Left renal pelvis (tissue), 4 donors: ENCODE data around the gene EIF2S3. TPM values are rescaled to one million over a fixed set of nuclear protein-coding genes. Genes with fewer than 3 reads are reported as not detected.
"Not testable (repeated sequence)": the region's sequence is repeated elsewhere in the genome, so short reads cannot be mapped to it uniquely, and the experiment has no call there.

Experiments
- DNase-seq, 4 donors: peaks; one replicate each; pipeline ENCODE4 v3.0.0-alpha.2; 2013; ENCODE audit warnings: low read depth in 4 of 4, low spot score in 3 of 4
- polyA plus RNA-seq, 4 donors: library from polyadenylated mRNA; unstranded; fragments of 120-200 nt; gene quantifications; one replicate each; pipeline ENCODE4 v1.2.1, GENCODE V29; 2013; ENCODE audit not compliant: insufficient read length in 4 of 4

EIF2S3 gene
- polyA plus RNA-seq, 4 donors: 144 to 202 (median 180) TPM

DNA sequence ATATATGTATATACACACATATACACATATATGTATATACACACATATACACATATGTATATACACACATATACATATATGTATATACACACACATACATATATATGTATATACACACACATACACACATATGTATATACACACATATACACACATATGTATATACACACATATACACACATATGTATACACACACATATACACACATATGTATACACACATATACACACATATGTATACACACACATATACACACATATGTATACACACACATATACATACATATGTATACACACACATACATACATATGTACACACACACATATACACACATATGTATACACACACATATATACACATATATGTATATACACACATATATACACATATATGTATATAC, 8.7 kb upstream of the EIF2S3 start:
- DNase-seq: not testable (repeated sequence)

DNA sequence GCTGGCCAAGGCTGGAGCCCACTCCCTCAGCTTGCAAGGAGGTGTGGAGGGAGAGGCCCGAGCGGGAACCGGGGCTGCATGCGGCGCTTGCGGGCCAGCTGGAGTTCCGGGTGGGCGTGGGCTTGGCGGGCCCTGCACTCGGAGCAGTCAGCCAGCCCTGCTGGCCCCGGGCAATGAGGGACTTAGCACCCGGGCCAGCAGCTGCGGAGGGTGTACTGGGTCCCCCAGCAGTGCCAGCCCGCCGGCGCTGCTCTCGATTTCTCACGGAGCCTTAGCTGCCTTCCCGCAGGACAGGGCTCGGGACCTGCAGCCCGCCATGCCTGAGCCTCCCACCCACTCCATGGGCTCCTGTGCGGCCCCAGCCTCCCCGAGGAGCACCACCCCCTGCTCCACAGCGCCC, 5.1 kb upstream of the EIF2S3 start:
- not testable (repeated sequence) for DNase-seq

DNA sequence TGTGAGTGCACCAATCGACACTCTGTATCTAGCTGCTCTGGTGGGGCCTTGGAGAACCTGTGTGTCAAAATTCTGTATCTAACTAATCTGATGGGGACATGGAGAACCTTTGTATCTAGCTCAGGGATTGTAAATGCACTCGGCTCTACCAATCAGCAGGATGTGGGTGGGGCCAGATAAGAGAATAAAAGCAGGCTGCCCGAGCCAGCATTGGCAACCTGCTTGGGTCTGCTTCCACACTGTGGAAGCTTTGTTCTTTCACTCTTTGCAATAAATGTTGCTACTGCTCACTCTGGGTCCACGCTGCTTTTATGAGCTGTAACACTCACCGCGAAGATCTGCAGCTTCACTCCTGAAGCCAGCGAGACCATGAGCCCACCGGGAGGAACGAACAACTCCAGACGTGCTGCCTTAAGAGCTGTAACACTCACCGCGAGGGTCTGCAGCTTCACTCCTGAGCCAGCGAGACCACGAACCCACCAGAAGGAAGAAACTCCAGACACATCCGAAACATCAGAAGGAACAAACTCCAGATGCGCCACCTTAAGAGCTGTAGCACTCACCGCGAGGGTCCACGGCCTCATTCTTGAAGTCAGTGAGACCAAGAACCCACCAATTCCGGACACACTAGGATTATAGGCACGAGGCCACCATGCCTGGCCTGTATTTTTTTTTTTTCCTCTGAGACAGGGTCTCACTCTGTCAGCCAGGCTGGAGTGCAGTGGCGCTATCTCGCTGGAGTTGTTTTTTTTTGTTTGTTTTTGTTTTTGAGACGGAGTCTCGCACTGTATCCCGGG, 4.0 kb upstream of the EIF2S3 start:
- not testable (repeated sequence) for DNase-seq

- no peak for DNase-seq
Observed at GRCh38 chrX:24055043-24055356, 244 bp downstream of the EIF2S3 start.

DNA sequence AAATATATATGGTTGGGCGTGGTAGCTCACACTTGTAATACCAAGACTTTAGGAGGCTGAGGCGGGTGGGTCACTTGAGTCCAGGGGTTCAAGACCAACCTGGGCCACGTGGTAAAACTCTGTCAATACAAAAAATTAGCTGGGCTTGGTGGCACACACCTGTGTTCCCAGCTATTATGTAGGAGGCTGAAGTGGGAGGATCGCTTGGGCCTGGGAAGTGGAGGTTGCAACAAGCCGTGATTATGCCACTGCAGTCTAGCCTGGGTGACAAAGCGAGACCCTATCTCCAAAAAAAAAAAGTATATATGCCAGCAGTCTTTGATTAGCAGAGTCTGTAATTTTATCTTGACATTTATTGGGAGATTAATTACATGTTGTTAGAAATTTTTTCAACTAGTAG, 8.7 kb downstream of the EIF2S3 start:
- DNase-seq: no peak

GRCh38 chrX:24069877-24070276, 15.1 kb downstream of the EIF2S3 start:
- DNase-seq: no peak

DNA sequence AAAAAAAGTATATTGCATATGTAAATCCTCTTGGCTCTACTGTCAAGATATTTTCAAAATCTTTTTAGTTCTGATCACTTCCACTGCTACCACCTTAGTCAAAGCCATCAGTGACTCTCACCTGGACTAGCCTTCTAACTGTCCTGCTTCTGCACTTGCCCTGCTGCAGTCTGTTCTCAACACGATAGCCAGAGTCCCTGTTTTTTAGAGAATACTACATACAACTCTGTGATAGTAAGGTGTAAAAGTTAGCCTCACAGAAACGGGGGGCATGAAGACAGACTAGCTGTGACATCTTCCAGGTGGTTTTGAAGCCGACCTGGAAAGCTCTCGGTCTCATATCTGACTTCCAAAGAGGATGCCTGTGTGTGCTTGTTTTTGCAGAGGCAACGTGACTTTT, 24.7 kb downstream of the EIF2S3 start:
- DNase-seq: no peak

DNA sequence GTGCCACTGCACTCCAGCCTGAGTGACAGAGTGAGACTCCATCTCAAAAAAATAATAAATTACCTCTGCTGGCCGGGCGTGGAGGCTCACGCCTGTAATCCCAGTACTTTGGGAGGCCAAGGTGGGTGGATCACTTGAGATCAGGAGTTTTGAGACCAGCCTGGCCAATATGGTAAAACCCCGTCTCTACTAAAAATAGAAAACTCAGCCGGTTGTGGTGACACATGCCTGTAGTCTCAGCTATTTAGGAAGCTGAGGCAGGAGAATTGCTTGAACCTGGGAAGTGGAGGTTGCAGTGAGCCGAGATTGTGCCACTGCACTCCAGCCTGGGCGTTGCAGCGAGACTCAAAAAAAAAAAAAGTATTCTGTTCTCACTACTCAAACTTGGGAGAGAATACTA, 25.5 kb downstream of the EIF2S3 start:
- DNase-seq: not testable (repeated sequence)

GRCh38 chrX:24080704-24081103, 25.9 kb downstream of the EIF2S3 start:
- no peak for DNase-seq

DNA sequence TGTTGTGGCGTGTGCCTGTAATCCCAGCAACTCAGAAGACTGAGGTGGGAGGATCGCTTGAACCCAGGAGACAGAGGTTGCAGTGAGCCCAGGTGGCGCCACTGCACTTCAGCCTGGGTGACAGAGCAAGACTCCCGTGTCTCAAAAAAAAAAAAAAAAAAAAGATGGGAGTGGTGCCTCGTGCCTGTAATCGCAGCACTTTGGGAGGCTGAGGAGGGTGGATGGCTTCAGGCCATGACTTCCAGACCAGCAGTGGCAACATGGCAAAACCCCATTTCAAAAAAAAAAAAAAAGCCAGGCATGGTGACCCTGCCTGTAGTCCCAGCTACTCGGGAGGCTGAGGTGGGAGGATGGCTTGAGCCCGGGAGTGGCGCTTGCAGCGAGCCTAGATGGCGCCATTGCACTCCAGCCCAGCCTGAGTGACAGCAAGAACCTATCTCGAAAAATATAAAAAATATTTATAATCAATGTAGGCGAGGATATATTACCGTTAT, 27.0 kb downstream of the EIF2S3 start:
- no peak for DNase-seq

- DNase-seq: no peak
Observed at GRCh38 chrX:24082447-24082846, 27.7 kb downstream of the EIF2S3 start.

DNA sequence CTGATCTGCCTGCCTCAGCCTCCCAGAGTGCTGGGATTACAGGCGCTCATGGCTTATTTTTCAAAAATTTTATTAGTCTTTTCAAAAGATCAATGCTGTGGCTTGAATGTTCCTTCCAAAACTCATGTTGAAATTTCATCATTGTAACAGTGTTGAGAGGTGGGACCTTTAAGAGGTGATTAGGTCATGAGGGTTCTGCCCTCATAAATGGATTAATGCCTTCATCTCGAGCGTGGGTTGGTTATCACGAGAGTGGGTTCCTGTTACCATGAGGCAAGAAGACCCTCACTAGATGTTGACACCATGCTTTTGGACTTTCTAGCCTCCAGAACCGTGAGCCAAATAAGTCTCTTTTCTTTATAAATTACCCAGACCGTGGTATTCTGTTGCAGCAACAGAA, 30.3 kb downstream of the EIF2S3 start:
- no peak for DNase-seq

DNA sequence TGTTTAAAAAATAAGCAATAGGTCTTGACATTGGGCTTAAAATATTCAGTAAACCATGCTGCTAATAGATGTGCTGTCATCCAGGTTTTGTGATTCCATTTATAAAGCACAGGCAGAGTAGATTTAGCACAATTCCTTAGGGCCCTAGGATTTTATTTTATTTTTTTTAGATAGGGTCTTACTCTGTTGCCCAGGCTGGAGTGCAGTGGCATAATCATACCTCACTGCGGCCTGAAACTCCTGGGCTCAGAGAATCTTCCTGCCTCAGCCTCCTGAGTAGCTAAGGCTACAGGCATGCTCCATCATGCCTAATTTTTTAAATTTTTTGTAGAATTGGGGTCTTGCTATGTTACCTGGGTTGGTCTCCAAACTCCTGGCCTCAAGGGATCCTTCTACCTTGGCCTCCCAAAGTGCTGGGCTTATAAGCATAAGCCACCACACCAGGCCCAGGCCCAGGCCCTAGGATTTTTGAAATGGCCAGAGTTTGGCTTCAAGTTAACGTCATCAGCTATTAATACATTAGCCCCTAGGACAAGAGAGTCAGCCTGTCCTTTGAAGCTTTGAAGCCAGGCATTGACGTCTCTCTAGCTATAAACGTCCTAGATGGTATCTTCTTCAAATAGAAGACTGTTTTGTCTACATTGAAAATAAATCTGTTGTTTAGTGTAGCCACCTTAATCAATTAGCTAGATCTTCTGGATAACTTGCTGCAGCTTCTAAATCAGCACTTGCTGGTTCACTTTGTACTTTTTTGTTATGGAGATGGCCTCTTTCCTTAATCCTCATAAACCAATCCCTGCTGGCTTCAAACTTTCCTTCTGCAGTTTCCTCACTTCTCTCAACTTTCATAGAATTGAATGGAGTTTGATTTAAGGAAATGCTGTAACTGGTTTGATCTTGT, 35.8 kb downstream of the EIF2S3 start:
- DNase-seq: no peak

DNA sequence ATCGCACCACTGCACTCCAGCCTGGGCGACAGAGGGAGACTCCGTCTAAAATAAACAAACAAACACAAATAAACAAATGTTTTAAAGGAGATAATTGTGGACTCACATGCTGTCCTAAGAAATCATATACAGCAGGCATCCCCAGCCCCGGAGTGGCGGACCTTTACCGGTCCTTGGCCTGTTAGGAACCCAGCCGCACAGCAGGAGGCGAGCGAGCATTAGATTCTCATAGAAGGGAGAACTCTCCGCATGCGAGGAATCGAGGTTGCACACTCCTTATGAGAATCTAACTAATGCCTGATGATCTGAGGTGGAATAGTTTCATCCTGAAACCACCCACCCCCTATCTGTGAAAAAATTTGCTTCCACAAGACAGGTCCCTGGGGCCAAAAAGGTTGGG, 39.0 kb downstream of the EIF2S3 start:
- no peak for DNase-seq

- no peak for DNase-seq
Observed at GRCh38 chrX:24097741-24098260, 43.0 kb downstream of the EIF2S3 start.

DNA sequence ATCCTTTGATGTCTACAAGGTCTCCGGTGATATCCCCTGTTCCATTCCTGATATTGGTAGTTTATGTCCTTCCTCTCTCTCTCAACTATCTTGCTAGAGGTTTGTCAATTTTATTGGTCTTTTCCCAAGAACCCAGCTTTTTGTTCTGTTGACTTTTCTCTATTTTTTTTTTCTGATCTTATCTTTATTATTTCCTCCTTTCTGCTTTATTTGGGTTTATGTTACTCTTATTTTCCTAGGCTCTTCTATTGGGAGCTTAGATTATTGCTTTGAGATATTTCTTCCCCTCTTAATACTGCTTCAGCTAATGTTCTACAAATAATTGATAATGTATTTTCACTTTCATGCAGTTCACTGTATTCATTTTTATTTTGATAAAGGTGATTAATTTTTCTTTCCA, 44.2 kb downstream of the EIF2S3 start:
- DNase-seq: no peak

GRCh38 chrX:24099394-24099793, 44.6 kb downstream of the EIF2S3 start:
- DNase-seq: no peak

GRCh38 chrX:24100713-24101112, 46.0 kb downstream of the EIF2S3 start:
- DNase-seq: no peak

DNA sequence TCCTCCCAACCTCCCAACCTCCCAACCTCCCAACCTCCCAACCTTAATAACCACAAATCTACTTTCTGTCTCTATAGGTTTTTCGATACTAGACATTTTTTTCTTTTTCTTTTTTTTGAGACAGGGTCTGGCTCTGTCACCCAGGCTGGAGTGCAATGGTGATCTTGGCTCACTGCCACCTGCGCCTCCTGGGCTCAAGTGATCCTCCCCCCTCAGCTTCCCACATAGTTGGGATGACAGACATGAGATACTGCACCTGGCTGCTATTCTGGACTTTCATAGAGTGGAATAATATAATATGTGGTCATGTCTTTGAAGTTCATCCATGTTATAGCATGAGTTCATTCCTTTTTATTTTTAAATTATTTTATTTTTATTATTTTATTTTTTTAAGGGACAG, 55.3 kb downstream of the EIF2S3 start:
- DNase-seq: peak in 3 of 4 donors; percentile 12 to 29 (median 16)

DNA sequence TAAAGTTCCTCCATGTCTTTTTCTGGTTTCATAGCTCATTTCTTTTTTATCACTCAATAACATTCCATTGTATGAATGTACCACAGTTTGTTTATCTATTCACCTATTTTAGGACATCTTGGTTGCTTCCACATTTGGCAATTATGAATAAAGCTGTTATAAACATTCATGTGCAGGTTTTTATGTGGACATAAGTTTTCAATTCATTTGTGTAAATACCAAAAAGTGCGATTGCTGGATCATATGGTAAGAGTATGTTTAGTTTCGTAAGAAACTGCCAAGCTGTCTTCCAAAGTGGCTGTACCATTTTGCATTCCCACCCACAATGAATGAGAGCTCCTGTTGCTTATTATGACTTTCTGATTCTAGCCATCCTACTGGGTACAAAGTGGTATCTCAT, 58.4 kb downstream of the EIF2S3 start:
- no peak for DNase-seq

- no peak for DNase-seq
Observed at GRCh38 chrX:24117258-24117657, 62.5 kb downstream of the EIF2S3 start.
